HFF-Myc (cell line): ENCODE data around the gene KCNQ1.

ENCODE experiments used
- DNase-seq: peaks from one replicate; pipeline ENCODE4 v3.0.0-alpha.2; 2011; ENCODE audit warnings: low read depth; ENCODE audit errors: extremely low read depth
- H3K4me3 ChIP-seq: replicated peaks from 2 replicates; pipeline ENCODE4 v1.5.1; 2011; ENCODE audit warnings: low read depth, mild to moderate bottlenecking, control low read depth, low read length
- CTCF ChIP-seq: IDR thresholded peaks from 2 replicates; pipeline ENCODE4 v1.5.1; 2012; ENCODE audit warnings: mild to moderate bottlenecking, low read depth, low read length, control low read depth; ENCODE audit errors: missing control alignments

KCNQ1 gene

GRCh38 chr11:2587976-2588748, 143.4 kb downstream of the KCNQ1 start:
- no peak for DNase-seq

GRCh38 chr11:2588809-2589537, 144.2 kb downstream of the KCNQ1 start:
- DNase-seq = no peak
- TF ChIP-seq CTCF = no peak
- no peak overlapping the region for H3K4me3 ChIP-seq

More at GRCh38 chr11:2587976-2588748, 143.4 kb downstream of the KCNQ1 start:
- H3K4me3 ChIP-seq = no peak overlapping the region
- no peak for TF ChIP-seq CTCF

GRCh38 chr11:2589538-2589934, 144.7 kb downstream of the KCNQ1 start:
- no peak overlapping the region for H3K4me3 ChIP-seq
- no peak for TF ChIP-seq CTCF
- no peak for DNase-seq

GRCh38 chr11:2590131-2590964, 145.5 kb downstream of the KCNQ1 start:
- no peak overlapping the region for H3K4me3 ChIP-seq
- DNase-seq = no peak
- no peak for TF ChIP-seq CTCF

- DNase-seq = no peak
- H3K4me3 ChIP-seq = no peak overlapping the region
- no peak for TF ChIP-seq CTCF
Observed at GRCh38 chr11:2590965-2591754, 146.4 kb downstream of the KCNQ1 start.

GRCh38 chr11:2591805-2592204, 147.0 kb downstream of the KCNQ1 start:
- H3K4me3 ChIP-seq = no peak overlapping the region
- DNase-seq = no peak
- no peak for TF ChIP-seq CTCF
